GM12878 (cell line): ENCODE measurements around the gene IVD. TPM values are rescaled to one million over a fixed set of nuclear protein-coding genes. Genes with fewer than 3 reads are reported as not detected.
A peak's percentile ranks its signal among the peaks of the same experiment; 100 is the strongest.

Experiments
- ATAC-seq: fragments of 200-7000 bp; cut with Tn5 transposase; 3 replicates; pipeline ENCODE4 v1.9.1; 2020; ENCODE audit warnings: mild to moderate bottlenecking, moderate library complexity
- BruUV-seq: library from RNA; stranded (reverse); fragments of 400-500 nt; replicated peaks from 2 replicates; lab custom pipeline; 2021; lab: Mats Ljungman, UMichigan
- CTCF ChIA-PET: fragments of 300-600 bp; sonication (Branson Sonifier 250); formaldehyde crosslinking; extraction: SDS; loops from one replicate; lab custom pipeline; 2021; ENCODE audit warnings: inconsistent platforms; lab: Yijun Ruan, JAX
- POLR2A ChIA-PET: fragments of 350-600 bp; formaldehyde crosslinking; extraction: SDS; loops from one replicate; lab custom pipeline; 2021; ENCODE audit warnings: inconsistent platforms; lab: Charles Lee
- RAD21 ChIA-PET: fragments of 300-600 bp; sonication (Branson Sonifier 250); formaldehyde crosslinking; loops from one replicate; lab custom pipeline; 2023; ENCODE audit warnings: antibody characterized with exemption; ENCODE audit not compliant: unreplicated experiment; lab: Charles Lee
- SMC1A ChIA-PET: fragments of 300-600 bp; sonication (Branson Sonifier 250); formaldehyde crosslinking; loops from one replicate; lab custom pipeline; 2023; ENCODE audit not compliant: unreplicated experiment, uncharacterized antibody; lab: Charles Lee
- DNase-seq: peaks from one replicate; pipeline ENCODE4 v3.0.0-alpha.2; 2011; ENCODE audit warnings: low read depth, low spot score
- FAIRE-seq: peaks from 3 replicates; lab custom pipeline; 2011; peaks lifted over from hg19 to GRCh38; lab: Jason Lieb, UNC
- H2AFZ ChIP-seq: 2 replicates; pipeline ENCODE4 v1.6.0; 2011; ENCODE audit warnings: low read depth, low read length, control low read depth; ENCODE audit not compliant: control insufficient read depth
- H3K27ac ChIP-seq: 2 replicates; pipeline ENCODE4 v1.5.1; 2011; ENCODE audit warnings: control low read depth; ENCODE audit not compliant: control insufficient read depth, insufficient read depth
- H3K27me3 ChIP-seq, 2 experiments: replicated peaks in 1 of 2; 2 replicates each; pipeline versions ENCODE4 v1.6.0 to v1.6.1; 2011; ENCODE audit warnings: low read length in 1 of 2; ENCODE audit not compliant: control insufficient read depth in 2 of 2, insufficient read depth in 2 of 2
- H3K36me3 ChIP-seq, 2 experiments: 2 replicates each; pipeline ENCODE4 v1.5.1; 2011; ENCODE audit warnings: low read length in 1 of 2; ENCODE audit not compliant: control insufficient read depth in 2 of 2, insufficient read depth in 2 of 2
- H3K4me1 ChIP-seq: 2 replicates; pipeline ENCODE4 v1.6.1; 2011; ENCODE audit warnings: mild to moderate bottlenecking, low read length, moderate library complexity, mixed read lengths; ENCODE audit not compliant: control insufficient read depth, insufficient read depth
- H3K4me2 ChIP-seq: 2 replicates; pipeline ENCODE4 v1.6.0; 2011; ENCODE audit warnings: control low read depth; ENCODE audit not compliant: control insufficient read depth, insufficient read depth
- H3K4me3 ChIP-seq: fragments of 200-600 bp; sonication (generic); 2 replicates; pipeline ENCODE4 v1.5.1; 2016
- H3K79me2 ChIP-seq: 2 replicates; pipeline ENCODE4 v1.6.0; 2011; ENCODE audit warnings: low read length; ENCODE audit not compliant: control insufficient read depth, insufficient read depth
- H3K9ac ChIP-seq: 2 replicates; pipeline ENCODE4 v1.8.0; 2011; ENCODE audit warnings: low read length, control low read depth, mixed read lengths; ENCODE audit not compliant: control insufficient read depth, insufficient read depth
- H3K9me3 ChIP-seq: replicated peaks from 3 replicates; pipeline ENCODE4 v1.5.1; 2011; ENCODE audit warnings: mild to moderate bottlenecking, low read length; ENCODE audit not compliant: control insufficient read depth, insufficient read depth
- H4K20me1 ChIP-seq: 2 replicates; pipeline ENCODE4 v1.6.0; 2011; ENCODE audit not compliant: control insufficient read depth, insufficient read depth
- BCL11A ChIP-seq: IDR thresholded peaks from 2 replicates; pipeline ENCODE4 v1.6.1; 2011; ENCODE audit warnings: low read depth, low read length
- CHD1 ChIP-seq: IDR thresholded peaks from 2 replicates; pipeline ENCODE4 v1.6.1; 2012; ENCODE audit warnings: low read depth, low read length, improper control_type of control experiment
- DPF2 ChIP-seq: fragments of 450-650 bp; IDR thresholded peaks from 2 replicates; pipeline ENCODE4 v1.6.1; 2017; ENCODE audit warnings: mild to moderate bottlenecking
- FOS ChIP-seq: IDR thresholded peaks from 3 replicates; pipeline ENCODE4 v1.6.1; 2011; ENCODE audit warnings: borderline replicate concordance; ENCODE audit not compliant: insufficient read length; ENCODE audit errors: extremely low read depth
- FOXM1 ChIP-seq: IDR thresholded peaks from 2 replicates; pipeline ENCODE4 v1.6.1; 2012; ENCODE audit warnings: low read depth, mild to moderate bottlenecking, inconsistent platforms, low read length, moderate library complexity
- HDAC2 ChIP-seq: fragments of 200-600 bp; sonication (generic); IDR thresholded peaks from 2 replicates; pipeline ENCODE4 v1.6.1; 2017
- MEF2B ChIP-seq: fragments of 450-650 bp; IDR thresholded peaks from 2 replicates; pipeline ENCODE4 v1.6.1; 2018; ENCODE audit warnings: mild to moderate bottlenecking, moderate library complexity; ENCODE audit not compliant: partially characterized antibody, poor library complexity, severe bottlenecking
- NFYA ChIP-seq: IDR thresholded peaks from 2 replicates; pipeline ENCODE4 v1.6.1; 2011; ENCODE audit warnings: low read depth, mild to moderate bottlenecking, low read length, improper control_type of control experiment, borderline replicate concordance
- NFYB ChIP-seq: IDR thresholded peaks from 2 replicates; pipeline ENCODE4 v1.6.1; 2011; ENCODE audit warnings: low read depth, mild to moderate bottlenecking, low read length, improper control_type of control experiment, moderate library complexity; ENCODE audit not compliant: insufficient read depth
- RELA ChIP-seq: fragments of 450-650 bp; IDR thresholded peaks from 2 replicates; pipeline ENCODE4 v1.8.0; 2014; ENCODE audit warnings: borderline replicate concordance; ENCODE audit not compliant: partially characterized antibody
- SIN3A ChIP-seq: IDR thresholded peaks from 2 replicates; pipeline ENCODE4 v1.6.1; 2012; ENCODE audit warnings: low read depth, low read length, improper control_type of control experiment
- SPI1 ChIP-seq: IDR thresholded peaks from 2 replicates; pipeline ENCODE4 v1.6.1; 2011; ENCODE audit warnings: low read depth, mild to moderate bottlenecking, low read length, moderate library complexity, borderline replicate concordance; ENCODE audit not compliant: insufficient read depth
- SRF ChIP-seq, 2 experiments: IDR thresholded peaks; 2 replicates each; pipeline ENCODE4 v1.6.1; 2011; ENCODE audit warnings: low read depth in 2 of 2, low read length in 2 of 2, mild to moderate bottlenecking in 1 of 2, moderate library complexity in 1 of 2
- WGBS: methylation state at CpG from one replicate; pipeline ENCODE4 v1.1.6; 2016; ENCODE audit warnings: low lambda C conversion rate; ENCODE audit not compliant: insufficient replicate concordance, insufficient coverage; ENCODE audit errors: missing lambda C conversion rate; 5-methylcytosine and 5-hydroxymethylcytosine counted together
- in situ Hi-C: fragments of 300-500 bp; cut with MboI; formaldehyde crosslinking; loops from 9 replicates; pipeline ENCODE4 v1.14.3; 2018; ENCODE audit warnings: mixed read lengths
- intact Hi-C: fragments of 100-400 bp; cut with micrococcal nuclease; formaldehyde crosslinking; loops from one replicate; pipeline ENCODE4 v1.14.2; 2022; ENCODE audit not compliant: unreplicated experiment
- polyA plus RNA-seq, 11 experiments: library from polyadenylated mRNA; depleted of rRNA in 4 of 11; unstranded in 6 of 11; stranded (reverse) in 5 of 11; fragments of >200 nt; fragmentation: Nextera tagmentation in 4 of 11; fragmentation: Illumina TruSeq in 1 of 11; extraction: Ambion mirVana in 4 of 11; extraction: Trizol in 1 of 11; gene quantifications; 1 replicate in 1 of 11; 2 replicates in 10 of 11; pipeline versions ENCODE4 v1.2.1 to v1.2.3, GENCODE V29; 2011 to 2016; ENCODE audit warnings: inconsistent platforms in 2 of 11, missing spikeins in 2 of 11, low read depth in 1 of 11
- total RNA-seq, 4 experiments: library from RNA; depleted of rRNA in 3 of 4; stranded (reverse); fragments of >200 nt in 3 of 4; fragmentation: Illumina TruSeq in 1 of 4; extraction: Trizol in 1 of 4; gene quantifications; 2 replicates each; pipeline versions ENCODE4 v1.2.1 to v1.2.3, GENCODE V29; 2013 to 2021
- TF ChIP-seq, protein P1 (sequence below): fragments of 450-650 bp; IDR thresholded peaks from 2 replicates; pipeline ENCODE4 v1.6.1; 2018; ENCODE audit warnings: mild to moderate bottlenecking, low read depth, moderate library complexity; ENCODE audit not compliant: partially characterized antibody
- TF ChIP-seq, protein P2 (sequence below): fragments of 450-650 bp; IDR thresholded peaks from 2 replicates; pipeline ENCODE4 v1.6.1; 2014; ENCODE audit warnings: mild to moderate bottlenecking
- TF ChIP-seq, protein P3 (sequence below): IDR thresholded peaks from 2 replicates; pipeline ENCODE4 v1.6.1; 2012; ENCODE audit warnings: low read depth, low read length, improper control_type of control experiment
- TF ChIP-seq, protein P4 (sequence below): IDR thresholded peaks from 2 replicates; pipeline ENCODE4 v1.6.1; 2011; ENCODE audit warnings: borderline replicate concordance, low read depth, mild to moderate bottlenecking, moderate library complexity, mixed read lengths, low read length; ENCODE audit not compliant: insufficient read depth; ENCODE audit errors: extremely low read length

The IVD gene
- total and polyA plus RNA-seq, 10 of the 15 experiments (the other 5 are each of a cell fraction or from before 2014, with no cell fraction given), result 5.3 to 59.8 (median 45.7) TPM

DNA sequence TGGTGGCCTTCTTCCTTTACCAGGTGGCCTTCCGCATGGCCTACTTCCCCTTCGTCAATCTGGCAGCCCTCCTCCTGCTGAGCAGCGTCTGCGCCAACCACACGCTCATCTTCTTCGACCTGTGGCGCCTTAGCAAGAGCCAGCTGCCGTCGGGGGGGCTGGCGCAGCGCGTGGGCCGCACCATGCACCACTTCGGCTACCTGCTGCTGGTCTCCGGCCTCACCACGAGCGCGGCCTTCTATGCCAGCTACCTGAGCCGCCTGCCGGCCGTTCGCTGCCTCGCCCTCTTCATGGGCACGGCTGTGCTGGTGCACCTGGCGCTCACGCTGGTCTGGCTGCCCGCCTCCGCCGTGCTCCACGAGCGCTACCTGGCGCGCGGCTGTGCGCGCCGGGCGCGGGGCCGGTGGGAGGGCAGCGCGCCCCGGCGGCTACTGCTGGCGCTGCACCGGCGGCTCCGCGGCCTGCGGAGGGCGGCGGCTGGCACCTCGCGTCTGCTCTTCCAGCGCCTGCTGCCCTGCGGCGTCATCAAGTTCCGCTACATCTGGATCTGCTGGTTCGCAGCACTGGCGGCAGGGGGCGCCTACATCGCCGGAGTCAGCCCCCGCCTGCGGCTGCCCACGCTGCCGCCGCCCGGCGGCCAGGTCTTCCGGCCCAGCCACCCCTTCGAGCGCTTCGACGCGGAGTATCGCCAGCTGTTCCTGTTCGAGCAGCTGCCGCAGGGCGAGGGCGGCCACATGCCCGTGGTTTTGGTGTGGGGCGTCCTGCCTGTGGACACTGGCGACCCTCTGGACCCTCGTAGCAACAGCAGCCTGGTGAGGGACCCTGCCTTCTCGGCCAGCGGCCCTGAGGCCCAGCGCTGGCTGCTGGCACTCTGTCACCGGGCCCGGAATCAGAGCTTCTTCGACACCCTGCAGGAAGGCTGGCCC lies 37.6 kb upstream of the IVD start:
- ChIA-PET CTCF (interaction anchor here (0.6 to 7.5 kb wide), 11 partner anchors 15 to 55 kb away, joined by 3 to 58 read pairs (median 5); partner anchors contain the start of genes IVD and KNSTRN), POLR2A (no interaction called here), SMC1A (interaction anchor here (1.2 to 2.4 kb wide), 3 partner anchors 24 to 54 kb away, joined by 3 to 8 read pairs (median 4); no protein-coding TSS in a partner anchor), RAD21 (interaction anchor here (1.4 kb wide), 1 partner anchor 10 kb away, joined by 3 read pairs; no protein-coding TSS in a partner anchor)
- no TSS peak for BruUV-seq
- intact Hi-C loops, result loop anchor here (1.0 kb wide), 1 partner anchor 54 kb away; no protein-coding TSS in a partner anchor
- peak overlapping the region; percentile 69 for H2AFZ ChIP-seq
- FAIRE-seq, result peak; percentile 68
- peak overlapping the region; percentile 86 for H3K4me2 ChIP-seq
- no peak overlapping the region for H3K9ac ChIP-seq
- DNase-seq, result peak; percentile 27
- H3K36me3 ChIP-seq, result no peaks in the 10 kb centered on the region
- in situ Hi-C loops, result no loop called here
- no peaks in the 10 kb centered on the region for H4K20me1 ChIP-seq
- ATAC-seq, result peak; percentile 93
- H3K9me3 ChIP-seq, result no peaks in the 10 kb centered on the region
- H3K79me2 ChIP-seq, result no peaks in the 10 kb centered on the region
- WGBS, result 8% methylated on average over 78 of the region's 91 CpGs
- peaks cover 8% of the 10 kb centered on the region for H3K4me1 ChIP-seq
- H3K27ac ChIP-seq, result no peak overlapping the region
- H3K4me3 ChIP-seq, result peak overlapping the region; percentile 2; the same call in 1 of the 2 replicates
- H3K27me3 ChIP-seq, result peaks cover 3 to 5% of the 10 kb centered on the region in 2 experiments
- TF ChIP-seq FOXM1, result no peak
- TF ChIP-seq MEF2B, result no peak
- no peak for TF ChIP-seq SRF (IDR thresholded peaks at IDR 0.05; ENCODE audit: low read depth in 2 of 2, low read length in 2 of 2)
- TF ChIP-seq, protein P1, sequence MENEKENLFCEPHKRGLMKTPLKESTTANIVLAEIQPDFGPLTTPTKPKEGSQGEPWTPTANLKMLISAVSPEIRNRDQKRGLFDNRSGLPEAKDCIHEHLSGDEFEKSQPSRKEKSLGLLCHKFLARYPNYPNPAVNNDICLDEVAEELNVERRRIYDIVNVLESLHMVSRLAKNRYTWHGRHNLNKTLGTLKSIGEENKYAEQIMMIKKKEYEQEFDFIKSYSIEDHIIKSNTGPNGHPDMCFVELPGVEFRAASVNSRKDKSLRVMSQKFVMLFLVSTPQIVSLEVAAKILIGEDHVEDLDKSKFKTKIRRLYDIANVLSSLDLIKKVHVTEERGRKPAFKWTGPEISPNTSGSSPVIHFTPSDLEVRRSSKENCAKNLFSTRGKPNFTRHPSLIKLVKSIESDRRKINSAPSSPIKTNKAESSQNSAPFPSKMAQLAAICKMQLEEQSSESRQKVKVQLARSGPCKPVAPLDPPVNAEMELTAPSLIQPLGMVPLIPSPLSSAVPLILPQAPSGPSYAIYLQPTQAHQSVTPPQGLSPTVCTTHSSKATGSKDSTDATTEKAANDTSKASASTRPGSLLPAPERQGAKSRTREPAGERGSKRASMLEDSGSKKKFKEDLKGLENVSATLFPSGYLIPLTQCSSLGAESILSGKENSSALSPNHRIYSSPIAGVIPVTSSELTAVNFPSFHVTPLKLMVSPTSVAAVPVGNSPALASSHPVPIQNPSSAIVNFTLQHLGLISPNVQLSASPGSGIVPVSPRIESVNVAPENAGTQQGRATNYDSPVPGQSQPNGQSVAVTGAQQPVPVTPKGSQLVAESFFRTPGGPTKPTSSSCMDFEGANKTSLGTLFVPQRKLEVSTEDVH, result no peak
- TF ChIP-seq, protein P2, sequence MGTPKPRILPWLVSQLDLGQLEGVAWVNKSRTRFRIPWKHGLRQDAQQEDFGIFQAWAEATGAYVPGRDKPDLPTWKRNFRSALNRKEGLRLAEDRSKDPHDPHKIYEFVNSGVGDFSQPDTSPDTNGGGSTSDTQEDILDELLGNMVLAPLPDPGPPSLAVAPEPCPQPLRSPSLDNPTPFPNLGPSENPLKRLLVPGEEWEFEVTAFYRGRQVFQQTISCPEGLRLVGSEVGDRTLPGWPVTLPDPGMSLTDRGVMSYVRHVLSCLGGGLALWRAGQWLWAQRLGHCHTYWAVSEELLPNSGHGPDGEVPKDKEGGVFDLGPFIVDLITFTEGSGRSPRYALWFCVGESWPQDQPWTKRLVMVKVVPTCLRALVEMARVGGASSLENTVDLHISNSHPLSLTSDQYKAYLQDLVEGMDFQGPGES, result no peak
- TF ChIP-seq DPF2, result 0 out of 2 replicates have a peak, but pooled peaks have one; percentile 58
- TF ChIP-seq RELA, result no peak
- no peak for TF ChIP-seq NFYA
- TF ChIP-seq NFYB, result no peak
- TF ChIP-seq, protein P3, sequence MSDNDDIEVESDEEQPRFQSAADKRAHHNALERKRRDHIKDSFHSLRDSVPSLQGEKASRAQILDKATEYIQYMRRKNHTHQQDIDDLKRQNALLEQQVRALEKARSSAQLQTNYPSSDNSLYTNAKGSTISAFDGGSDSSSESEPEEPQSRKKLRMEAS, result peak; percentile 70; the same call in 1 of the 2 replicates
- no peak for TF ChIP-seq SIN3A
- TF ChIP-seq FOS, result no peak
- TF ChIP-seq SPI1, result 0 out of 2 replicates have a peak, but pooled peaks have one; percentile 4
- no peak for TF ChIP-seq HDAC2
- TF ChIP-seq, protein P4, sequence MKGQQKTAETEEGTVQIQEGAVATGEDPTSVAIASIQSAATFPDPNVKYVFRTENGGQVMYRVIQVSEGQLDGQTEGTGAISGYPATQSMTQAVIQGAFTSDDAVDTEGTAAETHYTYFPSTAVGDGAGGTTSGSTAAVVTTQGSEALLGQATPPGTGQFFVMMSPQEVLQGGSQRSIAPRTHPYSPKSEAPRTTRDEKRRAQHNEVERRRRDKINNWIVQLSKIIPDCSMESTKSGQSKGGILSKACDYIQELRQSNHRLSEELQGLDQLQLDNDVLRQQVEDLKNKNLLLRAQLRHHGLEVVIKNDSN, result no peak
- no peak for TF ChIP-seq CHD1
- TF ChIP-seq BCL11A, result no peak
